Tongue (tissue), 2 donors: ENCODE measurements around the gene SARDH. TPM values are rescaled to one million over a fixed set of nuclear protein-coding genes. Genes with fewer than 3 reads are reported as not detected.
"Not testable (repeated sequence)": the region's sequence is repeated elsewhere in the genome, so short reads cannot be mapped to it uniquely, and the experiment has no call there.

Experiments used
- DNase-seq: peaks from one replicate; pipeline ENCODE4 v3.0.0-alpha.2; 2015
- total RNA-seq: library from RNA; depleted of rRNA; stranded (reverse); fragments of >200 nt; gene quantifications from one replicate; pipeline ENCODE4 v1.2.3, GENCODE V29; 2014

SARDH gene
- total RNA-seq, 1 donor from 2014 or later = 8.0 TPM

- DNase-seq = no peak
Observed at GRCh38 chr9:133760713-133761290, 22.6 kb upstream of the SARDH start.

DNA sequence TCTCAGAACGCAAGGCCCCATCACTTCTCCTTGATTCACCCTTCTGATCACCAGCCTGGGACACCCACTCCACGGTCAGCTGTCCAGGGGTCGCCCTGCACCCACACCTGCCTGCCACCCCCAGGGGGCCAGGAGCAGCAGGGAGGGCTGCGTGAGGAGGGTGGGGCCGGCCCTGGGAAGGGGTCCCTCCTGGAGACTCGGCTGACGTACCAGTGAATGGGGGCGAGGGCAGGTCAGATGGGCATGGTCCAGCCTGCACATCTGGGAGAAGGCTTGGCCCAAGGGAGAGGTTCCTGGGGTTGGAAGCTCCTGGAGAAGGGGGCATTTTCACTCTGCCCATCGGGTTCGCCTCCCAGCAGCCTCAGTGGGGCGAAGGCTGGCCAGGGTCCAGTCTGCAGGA is 21.8 kb upstream of the SARDH start:
- DNase-seq = no peak

GRCh38 chr9:133759146-133759900 is 21.2 kb upstream of the SARDH start:
- DNase-seq = no peak

GRCh38 chr9:133758228-133758627 is 20.1 kb upstream of the SARDH start:
- DNase-seq = no peak

GRCh38 chr9:133754688-133755227 is 16.6 kb upstream of the SARDH start:
- DNase-seq = no peak

DNA sequence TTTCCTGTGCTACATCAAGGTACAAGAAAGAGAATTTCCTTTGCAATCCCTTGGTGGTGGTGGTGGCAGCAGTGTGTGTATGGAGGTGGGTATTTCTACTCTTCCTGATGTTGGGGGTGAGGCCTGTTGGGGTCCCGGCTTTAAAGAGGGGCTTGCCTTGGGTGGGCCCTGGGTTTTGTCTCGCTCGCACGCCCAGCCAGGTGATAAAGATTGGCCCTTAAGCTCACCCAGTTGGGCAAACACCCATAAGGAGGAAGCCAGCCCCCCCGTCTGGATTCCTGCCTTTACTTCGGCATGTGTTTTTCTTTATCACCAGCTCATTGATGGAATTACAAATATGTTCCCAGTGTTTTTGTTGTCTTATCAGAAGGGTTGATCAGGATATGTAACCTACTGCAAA is 16.0 kb upstream of the SARDH start:
- DNase-seq = no peak

GRCh38 chr9:133752739-133753446 is 14.7 kb upstream of the SARDH start:
- DNase-seq = no peak

DNA sequence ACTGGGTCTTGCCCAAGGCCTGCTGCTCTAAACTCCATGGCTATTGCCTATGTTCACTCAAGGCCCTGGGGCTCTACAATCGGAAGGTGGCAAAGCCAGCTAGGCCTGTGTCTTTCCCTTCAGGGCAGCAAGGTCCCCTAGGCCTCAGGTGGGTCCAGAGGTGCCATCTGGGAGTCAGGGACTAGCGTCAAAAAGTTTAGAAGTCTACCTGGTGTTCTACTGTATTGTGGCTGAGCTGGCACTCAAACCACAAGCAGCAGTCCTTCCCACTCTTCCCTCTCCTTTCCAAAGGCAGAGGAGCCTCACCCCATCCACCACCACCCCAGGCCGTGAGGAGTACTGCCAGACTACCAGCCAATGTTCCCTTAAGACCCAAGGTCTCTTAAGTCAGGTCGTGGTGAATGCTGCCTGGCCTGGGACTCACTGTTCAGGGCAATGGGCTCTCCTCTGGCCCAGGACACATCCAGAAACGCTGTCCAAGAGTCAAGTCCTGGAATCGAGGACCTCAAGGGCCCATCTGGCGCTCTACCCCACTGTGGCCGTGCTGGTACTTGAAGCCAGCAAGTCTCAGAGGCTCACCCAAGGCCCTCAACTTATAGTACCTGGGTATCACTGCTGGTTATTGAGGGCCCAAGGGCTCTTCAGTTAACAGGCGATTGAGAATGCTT is 13.0 kb upstream of the SARDH start:
- no peak for DNase-seq

DNA sequence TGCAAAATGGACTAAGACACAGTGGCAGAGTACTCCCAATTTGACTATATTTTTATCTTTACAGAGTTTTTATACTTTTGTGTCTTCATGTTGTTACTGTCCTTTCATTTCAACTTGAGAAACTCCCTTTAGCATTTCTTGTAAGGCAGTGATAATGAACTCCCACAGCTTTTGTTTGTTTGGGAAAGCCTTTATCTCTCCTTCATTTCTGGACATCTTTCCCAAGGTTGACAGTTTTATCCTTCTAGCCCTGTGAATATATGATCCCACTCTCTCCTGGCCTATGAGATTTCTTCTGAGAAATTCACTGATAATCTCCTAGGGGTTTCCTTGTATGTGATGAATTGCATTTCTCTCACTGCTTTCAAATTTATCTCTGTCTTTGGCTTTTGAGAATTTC is 9.2 kb upstream of the SARDH start:
- no peak for DNase-seq

DNA sequence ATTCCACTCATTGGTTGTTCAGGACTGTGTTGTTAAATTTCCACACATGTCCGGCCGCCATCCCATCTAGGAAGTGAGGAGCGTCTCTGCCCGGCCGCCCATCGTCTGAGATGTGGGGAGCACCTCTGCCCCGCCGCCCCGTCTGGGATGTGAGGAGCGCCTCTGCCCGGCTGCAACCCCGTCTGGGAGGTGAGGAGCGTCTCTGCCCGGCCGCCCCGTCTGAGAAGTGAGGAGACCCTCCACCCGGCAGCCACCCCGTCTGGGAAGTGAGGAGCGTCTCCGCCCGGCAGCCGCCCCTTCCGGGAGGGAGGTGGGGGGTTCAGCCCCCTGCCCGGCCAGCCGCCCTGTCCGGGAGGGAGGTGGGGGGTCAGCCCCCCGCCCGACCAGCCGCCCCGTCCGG is 6.4 kb upstream of the SARDH start:
- DNase-seq = not testable (repeated sequence)

DNA sequence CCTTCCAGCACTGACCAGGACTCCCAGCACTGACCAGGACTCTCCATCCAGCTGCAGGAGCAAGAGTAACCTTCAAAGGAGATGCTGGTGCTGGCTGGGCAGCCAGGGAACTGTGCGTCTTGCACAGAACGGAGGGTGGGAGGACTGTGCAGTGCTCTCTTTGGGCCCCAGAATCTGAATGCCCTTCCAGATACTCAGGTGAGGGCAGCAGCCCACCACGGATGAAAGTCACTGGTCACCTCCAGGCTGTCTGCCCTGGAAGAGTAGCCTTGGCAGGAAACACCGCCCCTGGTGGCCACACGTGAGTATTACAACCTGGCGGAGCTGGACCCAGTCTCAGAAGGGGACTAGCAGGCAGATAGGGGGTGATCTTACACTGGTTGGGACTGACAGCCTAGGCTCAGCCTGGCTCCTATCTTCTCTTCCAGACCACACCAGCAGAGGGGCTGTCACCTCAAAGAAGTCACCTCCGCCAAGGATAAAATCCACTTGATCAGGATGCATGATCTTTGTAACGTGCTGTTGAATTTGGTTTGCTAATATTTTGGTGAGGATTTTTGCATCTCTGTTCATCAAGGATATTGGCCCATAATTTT is 4.8 kb upstream of the SARDH start:
- peak; percentile 86 for DNase-seq

- no peak for DNase-seq
Observed at GRCh38 chr9:133742251-133742650, 4.1 kb upstream of the SARDH start.

- no peak for DNase-seq
Observed at GRCh38 chr9:133741716-133742115, 3.6 kb upstream of the SARDH start.

GRCh38 chr9:133740911-133741310 is 2.8 kb upstream of the SARDH start:
- no peak for DNase-seq

DNA sequence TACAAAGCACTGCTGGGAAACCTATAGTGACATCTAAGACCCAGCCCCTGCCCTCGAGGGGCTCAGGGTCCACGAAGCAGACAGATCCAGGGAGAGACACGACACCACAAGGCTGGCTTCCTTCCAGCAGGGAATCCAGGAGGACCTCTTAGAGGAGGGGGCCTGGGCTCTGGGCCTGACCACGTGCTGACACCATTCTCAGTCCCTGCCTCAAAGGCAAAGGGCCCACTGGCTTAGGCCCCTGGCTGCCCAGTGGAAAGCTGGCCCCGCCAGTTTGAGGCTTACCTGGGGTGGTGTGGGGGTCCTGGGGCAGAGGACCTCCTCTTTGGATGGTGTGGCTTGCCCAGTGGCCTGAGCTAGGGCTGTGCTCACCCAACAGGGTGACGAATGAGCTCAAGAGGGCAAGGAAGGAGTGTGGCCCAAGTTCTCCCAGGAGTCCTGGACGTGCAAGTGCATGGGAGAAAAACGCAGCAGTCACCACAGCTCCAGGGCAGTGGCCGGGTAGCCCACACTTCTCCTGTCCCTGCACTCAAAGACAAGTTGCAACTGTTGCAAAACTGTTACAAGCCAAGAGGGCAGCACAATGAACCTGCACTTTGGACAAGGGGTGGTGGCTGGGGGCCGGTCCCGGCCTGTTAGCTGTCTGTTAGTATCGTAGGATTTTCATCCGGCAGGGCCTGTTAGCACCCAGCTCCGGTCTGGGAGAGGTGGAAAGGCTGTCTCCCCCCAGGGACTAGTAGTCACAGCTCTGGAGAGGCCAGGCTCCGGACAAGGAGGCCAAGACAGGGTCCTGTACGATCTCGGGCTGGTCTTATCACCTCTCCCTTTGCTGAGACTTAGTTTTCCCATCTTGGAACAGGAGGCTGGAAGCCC is 1.5 kb upstream of the SARDH start:
- DNase-seq = no peak

DNA sequence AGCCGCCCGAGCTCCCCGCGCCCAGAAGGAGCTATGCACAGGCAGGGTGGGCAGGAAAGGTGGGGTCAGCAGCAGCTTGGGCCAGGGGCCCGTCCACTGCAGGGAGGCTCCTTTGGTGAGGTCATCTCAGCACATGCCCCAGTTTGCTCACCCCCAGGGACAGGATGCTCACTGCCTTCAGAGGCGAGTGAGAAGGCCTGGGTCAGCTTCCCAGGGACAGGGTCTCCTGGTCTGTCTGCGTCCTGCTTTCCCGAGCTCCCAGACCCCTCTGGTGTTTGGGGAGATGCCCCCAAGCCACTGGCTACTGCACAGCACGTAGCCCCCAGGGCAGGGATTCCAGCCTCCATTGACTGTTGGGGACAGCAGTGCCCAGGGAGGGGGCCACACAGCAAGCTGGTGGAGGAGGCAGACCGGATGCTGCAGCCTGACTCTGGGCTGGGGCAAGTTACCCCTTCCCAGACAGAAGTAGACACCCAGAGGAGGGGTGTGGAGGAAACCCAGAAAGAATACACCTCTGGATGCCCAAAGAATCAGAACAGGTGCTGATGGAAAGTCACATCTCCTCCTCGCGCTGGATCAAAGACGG is 581 bp upstream of the SARDH start:
- no peak for DNase-seq

DNA sequence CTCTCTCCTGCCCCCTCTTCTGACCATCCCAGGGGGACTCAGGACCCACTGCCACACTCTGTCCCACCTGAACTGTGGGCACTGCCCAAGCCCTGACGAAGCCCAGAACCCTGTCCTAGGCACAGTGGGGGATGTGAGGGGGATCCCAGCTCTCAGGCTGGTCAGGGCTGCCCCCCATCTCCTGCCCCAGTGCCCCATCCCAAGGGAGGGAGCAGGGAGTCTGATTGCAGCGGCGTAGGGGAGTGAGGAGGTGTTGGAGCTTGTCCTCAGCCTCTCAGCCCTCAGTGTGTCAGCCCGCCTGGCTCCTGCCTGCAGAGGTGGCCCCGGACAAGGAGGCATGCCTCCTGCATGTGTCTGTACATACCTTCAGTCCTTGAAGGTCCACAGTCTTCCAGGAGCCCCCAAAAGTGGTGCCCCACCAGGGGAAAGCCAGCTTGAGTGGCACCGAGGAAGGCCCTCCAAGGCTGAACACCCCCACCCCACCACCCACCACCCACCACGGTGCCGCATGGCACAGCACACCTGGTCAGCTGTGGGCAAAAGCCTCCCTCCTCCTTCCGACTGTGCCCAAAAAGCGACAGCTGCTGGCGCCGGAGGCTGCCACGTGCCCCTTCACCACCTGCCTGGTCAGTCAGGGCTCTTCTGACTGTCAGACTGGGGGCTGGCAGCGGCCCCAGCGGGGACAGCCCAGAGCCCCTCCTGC is 930 bp downstream of the SARDH start:
- DNase-seq = peak; percentile 92

- no peak for DNase-seq
Observed at GRCh38 chr9:133735931-133736330, 2.2 kb downstream of the SARDH start.

GRCh38 chr9:133735415-133735775 is 2.8 kb downstream of the SARDH start:
- no peak for DNase-seq
